ENCODE results near the gene PCDHGA9.

The PCDHGA9 gene

DNA sequence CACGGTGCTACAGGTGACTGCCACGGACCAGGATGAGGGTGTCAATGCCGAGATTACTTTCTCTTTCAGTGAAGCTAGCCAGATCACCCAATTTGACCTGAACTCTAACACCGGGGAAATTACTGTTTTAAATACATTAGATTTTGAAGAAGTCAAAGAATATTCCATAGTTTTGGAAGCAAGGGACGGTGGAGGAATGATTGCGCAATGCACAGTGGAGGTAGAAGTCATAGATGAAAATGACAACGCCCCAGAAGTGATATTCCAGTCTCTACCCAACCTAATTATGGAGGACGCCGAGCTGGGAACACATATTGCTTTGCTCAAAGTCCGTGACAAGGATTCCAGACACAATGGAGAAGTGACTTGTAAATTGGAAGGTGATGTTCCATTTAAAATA lies 13.9 kb upstream of the PCDHGA9 start:
- H3K4me2 ChIP-seq (ENCODE audit: low read depth, low read length, poor library complexity, severe bottlenecking), result no peak overlapping the region

DNA sequence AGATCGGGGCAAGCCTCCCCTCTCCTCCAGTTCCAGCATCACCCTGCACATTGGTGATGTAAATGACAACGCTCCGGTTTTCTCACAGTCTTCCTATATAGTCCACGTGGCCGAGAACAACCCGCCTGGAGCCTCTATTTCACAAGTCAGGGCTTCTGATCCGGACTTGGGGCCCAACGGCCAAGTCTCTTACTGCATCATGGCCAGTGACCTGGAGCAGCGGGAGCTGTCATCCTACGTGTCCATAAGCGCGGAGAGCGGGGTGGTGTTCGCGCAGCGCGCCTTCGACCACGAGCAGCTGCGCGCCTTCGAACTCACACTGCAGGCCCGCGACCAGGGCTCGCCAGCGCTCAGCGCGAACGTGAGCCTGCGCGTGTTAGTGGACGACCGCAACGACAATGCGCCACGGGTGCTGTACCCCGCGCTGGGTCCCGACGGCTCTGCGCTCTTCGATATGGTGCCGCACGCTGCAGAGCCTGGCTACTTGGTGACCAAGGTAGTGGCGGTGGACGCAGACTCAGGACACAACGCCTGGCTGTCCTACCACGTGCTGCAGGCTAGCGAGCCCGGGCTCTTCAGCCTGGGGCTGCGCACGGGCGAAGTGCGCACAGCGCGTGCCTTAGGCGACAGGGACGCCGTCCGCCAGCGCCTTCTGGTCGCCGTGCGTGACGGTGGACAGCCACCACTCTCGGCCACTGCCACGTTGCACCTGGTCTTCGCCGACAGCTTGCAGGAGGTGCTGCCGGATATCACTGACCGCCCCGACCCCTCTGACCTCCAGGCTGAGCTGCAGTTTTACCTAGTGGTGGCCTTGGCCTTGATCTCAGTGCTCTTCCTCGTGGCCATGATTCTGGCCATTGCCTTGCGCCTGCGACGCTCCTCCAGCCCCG lies 13.2 kb upstream of the PCDHGA9 start:
- no peak for TF ChIP-seq EZH2phosphoT487 (conservative IDR thresholded peaks at IDR 0.05; ENCODE audit: low read length)
- no peak for TF ChIP-seq CTCF (IDR thresholded peaks at IDR 0.05; ENCODE audit: insufficient read depth, low read length, poor library complexity, severe bottlenecking)
- no peaks in the 10 kb centered on the region for H4K20me1 ChIP-seq (ENCODE audit: low read depth, low read length)
- no peak overlapping the region for H3K4me2 ChIP-seq (ENCODE audit: low read depth, low read length, poor library complexity, severe bottlenecking)
- no peak overlapping the region for H3K4me3 ChIP-seq (ENCODE audit: insufficient read depth, low read length, poor library complexity, severe bottlenecking)
- H3K9me2 ChIP-seq (replicated peaks; ENCODE audit: insufficient read depth, low read length), result no peaks in the 10 kb centered on the region
- peaks cover 15% of the 10 kb centered on the region; the same call in 1 of the 2 replicates for H3K9me3 ChIP-seq (ENCODE audit: insufficient read depth, low read length)
- no peak overlapping the region for H2AFZ ChIP-seq (ENCODE audit: low read depth, low read length, severe bottlenecking)
- no peaks in the 10 kb centered on the region for H3K27me3 ChIP-seq (ENCODE audit: low read length)
- H3K36me3 ChIP-seq (ENCODE audit: low read length), result 0 out of 2 replicates have a peak, but pooled peaks cover 3% of the 10 kb centered on the region
- H3K9ac ChIP-seq (ENCODE audit: low read length), result no peak overlapping the region
- no peaks in the 10 kb centered on the region for H3K79me2 ChIP-seq (ENCODE audit: insufficient read depth, low read length)
- H3K27ac ChIP-seq (ENCODE audit: low read depth, low read length), result no peak overlapping the region
- no peaks in the 10 kb centered on the region; the same call in 1 of the 2 replicates for H3F3A ChIP-seq (ENCODE audit: insufficient read depth)

More for the DNA sequence above, 13.9 kb upstream of the PCDHGA9 start:
- H3K27me3 ChIP-seq (ENCODE audit: low read length), result no peaks in the 10 kb centered on the region
- no peaks in the 10 kb centered on the region for H3K79me2 ChIP-seq (ENCODE audit: insufficient read depth, low read length)
- TF ChIP-seq CTCF (IDR thresholded peaks at IDR 0.05; ENCODE audit: insufficient read depth, low read length, poor library complexity, severe bottlenecking) (no peak), EZH2phosphoT487 (conservative IDR thresholded peaks at IDR 0.05; ENCODE audit: low read length) (no peak)
- peaks cover 18% of the 10 kb centered on the region; the same call in 1 of the 2 replicates for H3K9me3 ChIP-seq (ENCODE audit: insufficient read depth, low read length)
- no peaks in the 10 kb centered on the region for H4K20me1 ChIP-seq (ENCODE audit: low read depth, low read length)
- H2AFZ ChIP-seq (ENCODE audit: low read depth, low read length, severe bottlenecking), result no peak overlapping the region
- no peak overlapping the region for H3K4me3 ChIP-seq (ENCODE audit: insufficient read depth, low read length, poor library complexity, severe bottlenecking)
- H3K36me3 ChIP-seq (ENCODE audit: low read length), result 0 out of 2 replicates have a peak, but pooled peaks cover 3% of the 10 kb centered on the region
- H3K9ac ChIP-seq (ENCODE audit: low read length), result no peak overlapping the region
- no peaks in the 10 kb centered on the region for H3K9me2 ChIP-seq (replicated peaks; ENCODE audit: insufficient read depth, low read length)
- no peaks in the 10 kb centered on the region; the same call in 1 of the 2 replicates for H3F3A ChIP-seq (ENCODE audit: insufficient read depth)
- no peak overlapping the region for H3K27ac ChIP-seq (ENCODE audit: low read depth, low read length)

GRCh38 chr5:141392429-141393198 lies 10.0 kb upstream of the PCDHGA9 start, which contains the start of gene PCDHGA8:
Gene PCDHGA8 (plus strand): TSS chr5:141392633. CDS start chr5:141392814, 181 bp downstream.
- Histone ChIP-seq H3F3A (ENCODE audit: insufficient read depth) (no peaks in the 10 kb centered on the region; the same call in none of the 2 replicates), H2AFZ (ENCODE audit: low read depth, low read length, severe bottlenecking) (no peak within 1 kb of the TSS), H3K36me3 (ENCODE audit: low read length) (no peaks in the 10 kb centered on the region), H3K9me3 (ENCODE audit: insufficient read depth, low read length) (no peaks in the 10 kb centered on the region; the same call in 1 of the 2 replicates), H3K27ac (ENCODE audit: low read depth, low read length) (no peak within 1 kb of the TSS), H3K9ac (ENCODE audit: low read length) (no peak within 1 kb of the TSS), H3K9me2 (replicated peaks; ENCODE audit: insufficient read depth, low read length) (no peaks in the 10 kb centered on the region), H3K79me2 (ENCODE audit: insufficient read depth, low read length) (no peaks in the 10 kb centered on the region), H3K4me3 (ENCODE audit: insufficient read depth, low read length, poor library complexity, severe bottlenecking) (no peak within 1 kb of the TSS), H3K4me2 (ENCODE audit: low read depth, low read length, poor library complexity, severe bottlenecking) (peak within 1 kb of the TSS; percentile 14), H3K27me3 (ENCODE audit: low read length) (no peaks in the 10 kb centered on the region), H4K20me1 (ENCODE audit: low read depth, low read length) (no peaks in the 10 kb centered on the region)
- TF ChIP-seq EZH2phosphoT487 (conservative IDR thresholded peaks at IDR 0.05; ENCODE audit: low read length) (no peak), CTCF (IDR thresholded peaks at IDR 0.05; ENCODE audit: insufficient read depth, low read length, poor library complexity, severe bottlenecking) (peak; percentile 20)
